SU-DHL-6 (cell line): ENCODE results near the gene ATP2B2.

Experiments used
- EZH2phosphoT487 ChIP-seq: fragments of 200-600 bp; sonication (generic), shearing (Covaris generic); conservative IDR thresholded peaks from 2 replicates; pipeline ENCODE4 v1.6.1; 2018; ENCODE audit warnings: mild to moderate bottlenecking, antibody characterized with exemption, low read length, moderate library complexity, mixed read lengths
- TF ChIP-seq, protein P1 (sequence below): fragments of 200-600 bp; sonication (generic); IDR thresholded peaks from one replicate; pipeline ENCODE4 v1.5.1; 2017; ENCODE audit warnings: antibody characterized with exemption, mild to moderate bottlenecking, low read length, moderate library complexity; ENCODE audit not compliant: insufficient read depth, poor library complexity, severe bottlenecking

DNA sequence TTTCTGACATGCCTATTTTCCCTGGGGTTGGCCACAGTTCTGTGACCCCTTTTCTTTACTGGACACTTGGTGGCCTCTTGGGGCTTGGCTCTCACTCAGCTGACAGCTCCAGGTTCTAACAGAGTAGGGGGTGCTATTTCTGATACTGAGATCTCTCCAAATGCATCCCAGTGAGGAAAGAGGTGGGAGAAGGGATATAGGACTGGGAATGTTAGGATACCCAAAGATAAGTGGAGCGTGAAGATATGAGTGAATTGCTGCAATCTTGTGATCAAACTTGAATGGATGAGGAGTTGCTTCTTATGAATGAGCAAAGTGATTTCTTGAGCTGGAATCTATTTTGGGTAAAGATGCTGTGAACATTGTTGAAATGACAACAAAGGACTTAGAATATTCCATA, 74.6 kb downstream of the ATP2B2 start:
- TF ChIP-seq, protein P1, sequence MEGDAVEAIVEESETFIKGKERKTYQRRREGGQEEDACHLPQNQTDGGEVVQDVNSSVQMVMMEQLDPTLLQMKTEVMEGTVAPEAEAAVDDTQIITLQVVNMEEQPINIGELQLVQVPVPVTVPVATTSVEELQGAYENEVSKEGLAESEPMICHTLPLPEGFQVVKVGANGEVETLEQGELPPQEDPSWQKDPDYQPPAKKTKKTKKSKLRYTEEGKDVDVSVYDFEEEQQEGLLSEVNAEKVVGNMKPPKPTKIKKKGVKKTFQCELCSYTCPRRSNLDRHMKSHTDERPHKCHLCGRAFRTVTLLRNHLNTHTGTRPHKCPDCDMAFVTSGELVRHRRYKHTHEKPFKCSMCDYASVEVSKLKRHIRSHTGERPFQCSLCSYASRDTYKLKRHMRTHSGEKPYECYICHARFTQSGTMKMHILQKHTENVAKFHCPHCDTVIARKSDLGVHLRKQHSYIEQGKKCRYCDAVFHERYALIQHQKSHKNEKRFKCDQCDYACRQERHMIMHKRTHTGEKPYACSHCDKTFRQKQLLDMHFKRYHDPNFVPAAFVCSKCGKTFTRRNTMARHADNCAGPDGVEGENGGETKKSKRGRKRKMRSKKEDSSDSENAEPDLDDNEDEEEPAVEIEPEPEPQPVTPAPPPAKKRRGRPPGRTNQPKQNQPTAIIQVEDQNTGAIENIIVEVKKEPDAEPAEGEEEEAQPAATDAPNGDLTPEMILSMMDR, result no peak
- TF ChIP-seq EZH2phosphoT487, result no peak
